Kidney epithelial cell (primary cell): ENCODE data around the gene RXFP1. TPM values are rescaled to one million over a fixed set of nuclear protein-coding genes. Genes with fewer than 3 reads are reported as not detected.

Experiments used
- DNase-seq: peaks from one replicate; pipeline ENCODE4 v3.0.0-alpha.2; 2010; ENCODE audit warnings: low read depth
- H3K27me3 ChIP-seq: 2 replicates; pipeline ENCODE4 v1.6.0; 2011; ENCODE audit warnings: low read length; ENCODE audit not compliant: control insufficient read depth, insufficient read depth
- H3K36me3 ChIP-seq: 2 replicates; pipeline ENCODE4 v1.5.1; 2011; ENCODE audit warnings: low read length; ENCODE audit not compliant: control insufficient read depth, insufficient read depth
- H3K4me3 ChIP-seq: 2 replicates; pipeline ENCODE4 v1.5.1; 2011; ENCODE audit warnings: low read depth, mild to moderate bottlenecking, control low read depth, low read length
- CTCF ChIP-seq: IDR thresholded peaks from 2 replicates; pipeline ENCODE4 v1.5.1; 2011; ENCODE audit warnings: mild to moderate bottlenecking, moderate library complexity, low read length, control low read depth, inconsistent platforms; ENCODE audit not compliant: insufficient read depth, poor library complexity, severe bottlenecking
- total RNA-seq: library from RNA; depleted of rRNA; stranded (reverse); fragments of >200 nt; gene quantifications from 2 replicates; pipeline ENCODE4 v1.2.3, GENCODE V29; 2015

Gene RXFP1
- total RNA-seq, 1 donor from 2014 or later = not detected

- no peak for TF ChIP-seq CTCF
- Histone ChIP-seq H3K36me3 (no peaks in the 10 kb centered on the region), H3K4me3 (no peak overlapping the region), H3K27me3 (no peaks in the 10 kb centered on the region)
- DNase-seq = no peak
Observed at GRCh38 chr4:158536833-158537232, 15.2 kb downstream of the RXFP1 start.

- H3K27me3 ChIP-seq = no peaks in the 10 kb centered on the region
- no peak overlapping the region for H3K4me3 ChIP-seq
- TF ChIP-seq CTCF = no peak
- H3K36me3 ChIP-seq = no peaks in the 10 kb centered on the region
- DNase-seq = no peak
Observed at GRCh38 chr4:158538176-158538575, 16.5 kb downstream of the RXFP1 start.

- H3K4me3 ChIP-seq = no peak overlapping the region
- no peak for DNase-seq
- TF ChIP-seq CTCF = no peak
- no peaks in the 10 kb centered on the region for H3K27me3 ChIP-seq
- no peaks in the 10 kb centered on the region for H3K36me3 ChIP-seq
Observed at GRCh38 chr4:158538911-158539310, 17.2 kb downstream of the RXFP1 start.

GRCh38 chr4:158540125-158540907 is 18.6 kb downstream of the RXFP1 start:
- H3K27me3 ChIP-seq = no peaks in the 10 kb centered on the region
- no peak for TF ChIP-seq CTCF
- no peak for DNase-seq

GRCh38 chr4:158541506-158541905 is 19.8 kb downstream of the RXFP1 start:
- Histone ChIP-seq H3K27me3 (no peaks in the 10 kb centered on the region), H3K4me3 (no peak overlapping the region), H3K36me3 (no peaks in the 10 kb centered on the region)
- no peak for TF ChIP-seq CTCF
- no peak for DNase-seq

More at GRCh38 chr4:158540125-158540907, 18.6 kb downstream of the RXFP1 start:
- Histone ChIP-seq H3K36me3 (no peaks in the 10 kb centered on the region), H3K4me3 (no peak overlapping the region)

- TF ChIP-seq CTCF = no peak
- Histone ChIP-seq H3K4me3 (no peak overlapping the region), H3K36me3 (no peaks in the 10 kb centered on the region), H3K27me3 (no peaks in the 10 kb centered on the region)
- DNase-seq = no peak
Observed at GRCh38 chr4:158543191-158543590, 21.5 kb downstream of the RXFP1 start.
